Panc1 (cell line): ENCODE results near the gene CLDN34.

Source experiments
- POLR2AphosphoS5 ChIP-seq: IDR thresholded peaks from 2 replicates; pipeline ENCODE4 v1.6.1; 2012; ENCODE audit warnings: mild to moderate bottlenecking, low read depth, low read length, moderate library complexity
- TF ChIP-seq, protein P1 (sequence below): fragments of 450-650 bp; IDR thresholded peaks from 2 replicates; pipeline ENCODE4 v1.5.1; 2017; ENCODE audit warnings: mild to moderate bottlenecking

- TF ChIP-seq, protein P1, sequence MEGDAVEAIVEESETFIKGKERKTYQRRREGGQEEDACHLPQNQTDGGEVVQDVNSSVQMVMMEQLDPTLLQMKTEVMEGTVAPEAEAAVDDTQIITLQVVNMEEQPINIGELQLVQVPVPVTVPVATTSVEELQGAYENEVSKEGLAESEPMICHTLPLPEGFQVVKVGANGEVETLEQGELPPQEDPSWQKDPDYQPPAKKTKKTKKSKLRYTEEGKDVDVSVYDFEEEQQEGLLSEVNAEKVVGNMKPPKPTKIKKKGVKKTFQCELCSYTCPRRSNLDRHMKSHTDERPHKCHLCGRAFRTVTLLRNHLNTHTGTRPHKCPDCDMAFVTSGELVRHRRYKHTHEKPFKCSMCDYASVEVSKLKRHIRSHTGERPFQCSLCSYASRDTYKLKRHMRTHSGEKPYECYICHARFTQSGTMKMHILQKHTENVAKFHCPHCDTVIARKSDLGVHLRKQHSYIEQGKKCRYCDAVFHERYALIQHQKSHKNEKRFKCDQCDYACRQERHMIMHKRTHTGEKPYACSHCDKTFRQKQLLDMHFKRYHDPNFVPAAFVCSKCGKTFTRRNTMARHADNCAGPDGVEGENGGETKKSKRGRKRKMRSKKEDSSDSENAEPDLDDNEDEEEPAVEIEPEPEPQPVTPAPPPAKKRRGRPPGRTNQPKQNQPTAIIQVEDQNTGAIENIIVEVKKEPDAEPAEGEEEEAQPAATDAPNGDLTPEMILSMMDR = no peak
- TF ChIP-seq POLR2AphosphoS5 = no peak
Observed at GRCh38 chrX:9943420-9943819, 23.7 kb upstream of the CLDN34 start.
